ENCODE results near the gene ANKS6.

- TF ChIP-seq CTCF (conservative IDR thresholded peaks at IDR 0.05; ENCODE audit: low read length) (no peak), EZH2phosphoT487 (IDR thresholded peaks at IDR 0.05; ENCODE audit: borderline replicate concordance) (no peak)
Observed at GRCh38 chr9:98738741-98739140, 57.6 kb downstream of the ANKS6 start.

All from Loucy (cell line).